Nephron progenitor cell (in vitro differentiated cells): ENCODE measurements around the gene POLH.

Experiments
- DNase-seq: peaks from one replicate; pipeline ENCODE4 v3.0.0; 2021
- H3K27ac Mint-ChIP-seq: 2 replicates; pipeline ENCODE4 v1.8.0; 2021; ENCODE audit warnings: mild to moderate bottlenecking, moderate library complexity, mixed read lengths
- H3K27me3 Mint-ChIP-seq: 2 replicates; pipeline ENCODE4 v1.8.0; 2021; ENCODE audit warnings: mild to moderate bottlenecking, low read depth, mixed read lengths; ENCODE audit not compliant: poor library complexity
- H3K36me3 Mint-ChIP-seq: 2 replicates; pipeline ENCODE4 v1.8.0; 2021; ENCODE audit warnings: low read depth, mixed read lengths
- H3K4me1 Mint-ChIP-seq: 2 replicates; pipeline ENCODE4 v1.8.0; 2021; ENCODE audit warnings: mixed read lengths
- H3K4me3 Mint-ChIP-seq: 2 replicates; pipeline ENCODE4 v1.8.0; 2021; ENCODE audit warnings: mild to moderate bottlenecking, moderate library complexity, mixed read lengths
- H3K9me3 Mint-ChIP-seq: 2 replicates; pipeline ENCODE4 v1.8.0; 2021; ENCODE audit warnings: mild to moderate bottlenecking, moderate library complexity, mixed read lengths
- CTCF ChIP-seq: fragments of 200-600 bp; sonication (generic); IDR thresholded peaks from 2 replicates; pipeline ENCODE4 v1.5.0; 2021; ENCODE audit warnings: antibody characterized with exemption

The POLH gene

GRCh38 chr6:43636308-43636659, 60.3 kb downstream of the POLH start:
- peak overlapping the region; percentile 69 for H3K27ac Mint-ChIP-seq
- DNase-seq: no peak
- H3K27me3 Mint-ChIP-seq: no peaks in the 10 kb centered on the region
- peaks cover 46% of the 10 kb centered on the region for H3K4me1 Mint-ChIP-seq
- no peaks in the 10 kb centered on the region for H3K9me3 Mint-ChIP-seq
- peaks cover 28% of the 10 kb centered on the region for H3K36me3 Mint-ChIP-seq
- no peak for TF ChIP-seq CTCF
- peak overlapping the region; percentile 99 for H3K4me3 Mint-ChIP-seq

GRCh38 chr6:43639984-43640800, 64.2 kb downstream of the POLH start:
- Mint-ChIP-seq H3K4me1 (peaks cover 52% of the 10 kb centered on the region), H3K27me3 (no peaks in the 10 kb centered on the region), H3K4me3 (no peak overlapping the region), H3K36me3 (peaks cover 41% of the 10 kb centered on the region), H3K27ac (peak overlapping the region; percentile 88), H3K9me3 (no peaks in the 10 kb centered on the region)
- DNase-seq: no peak
- TF ChIP-seq CTCF: no peak

GRCh38 chr6:43644940-43645612, 69.1 kb downstream of the POLH start, which contains the start of gene RSPH9:
Gene RSPH9, plus strand, starts transcription at chr6:43645036. Its CDS starts 63 bp downstream, at chr6:43645099.
- Mint-ChIP-seq H3K9me3 (peaks cover 3% of the 10 kb centered on the region), H3K36me3 (peaks cover 25% of the 10 kb centered on the region), H3K4me1 (peaks cover 25% of the 10 kb centered on the region), H3K4me3 (peak within 1 kb of the TSS; percentile 85), H3K27ac (peak within 1 kb of the TSS; percentile 30), H3K27me3 (peaks cover 8% of the 10 kb centered on the region)
- no peak for TF ChIP-seq CTCF
- DNase-seq: peak; percentile 88

GRCh38 chr6:43645613-43645964, 69.6 kb downstream of the POLH start:
- H3K27me3 Mint-ChIP-seq: peaks cover 8% of the 10 kb centered on the region
- no peak for DNase-seq
- H3K4me1 Mint-ChIP-seq: peaks cover 25% of the 10 kb centered on the region
- H3K27ac Mint-ChIP-seq: no peak overlapping the region
- peaks cover 3% of the 10 kb centered on the region for H3K9me3 Mint-ChIP-seq
- no peak for TF ChIP-seq CTCF
- H3K36me3 Mint-ChIP-seq: peaks cover 19% of the 10 kb centered on the region
- H3K4me3 Mint-ChIP-seq: peak overlapping the region; percentile 85

GRCh38 chr6:43647613-43648012, 71.6 kb downstream of the POLH start:
- no peak overlapping the region for H3K4me3 Mint-ChIP-seq
- peaks cover 14% of the 10 kb centered on the region for H3K27me3 Mint-ChIP-seq
- no peak overlapping the region for H3K27ac Mint-ChIP-seq
- TF ChIP-seq CTCF: no peak
- peaks cover 5% of the 10 kb centered on the region for H3K36me3 Mint-ChIP-seq
- no peak for DNase-seq
- H3K4me1 Mint-ChIP-seq: peaks cover 19% of the 10 kb centered on the region
- H3K9me3 Mint-ChIP-seq: peaks cover 3% of the 10 kb centered on the region
